PC-3 (cell line): ENCODE results near the gene IYD.

Experiments
- EZH2 ChIP-seq: fragments of 300-600 bp; sonication (generic); IDR thresholded peaks from one replicate; pipeline ENCODE4 v1.6.1; 2017; ENCODE audit warnings: antibody characterized with exemption, mild to moderate bottlenecking, low read length; ENCODE audit not compliant: unreplicated experiment
- EZH2phosphoT487 ChIP-seq: fragments of 300-600 bp; sonication (generic); IDR thresholded peaks from 2 replicates; pipeline ENCODE4 v1.6.1; 2018; ENCODE audit warnings: mild to moderate bottlenecking, antibody characterized with exemption, low read length, borderline replicate concordance
- TF ChIP-seq, protein P1 (sequence below): fragments of 300-600 bp; sonication (generic); conservative IDR thresholded peaks from 2 replicates; pipeline ENCODE4 v1.5.1; 2017; ENCODE audit warnings: antibody characterized with exemption, low read depth, mild to moderate bottlenecking, low read length

DNA sequence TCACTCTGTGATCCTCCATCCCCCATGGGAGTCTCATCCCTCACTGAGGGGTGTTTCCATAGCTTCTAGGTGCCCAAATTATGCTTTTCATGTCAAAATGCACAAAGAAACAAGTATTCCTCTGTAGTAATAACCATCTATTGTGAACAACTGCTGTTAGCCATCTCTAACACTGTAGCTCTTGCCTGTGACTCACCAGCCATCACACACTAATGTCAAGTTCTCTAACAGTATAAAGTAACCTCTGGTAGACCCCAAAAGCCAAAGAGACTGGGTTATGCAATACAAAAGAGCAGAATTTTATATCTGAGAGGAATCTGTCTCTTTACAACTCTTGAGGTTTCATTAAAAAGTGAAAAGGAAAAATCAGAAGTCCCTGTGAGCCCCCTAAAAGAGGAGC, 25.4 kb upstream of the IYD start:
- TF ChIP-seq, protein P1, sequence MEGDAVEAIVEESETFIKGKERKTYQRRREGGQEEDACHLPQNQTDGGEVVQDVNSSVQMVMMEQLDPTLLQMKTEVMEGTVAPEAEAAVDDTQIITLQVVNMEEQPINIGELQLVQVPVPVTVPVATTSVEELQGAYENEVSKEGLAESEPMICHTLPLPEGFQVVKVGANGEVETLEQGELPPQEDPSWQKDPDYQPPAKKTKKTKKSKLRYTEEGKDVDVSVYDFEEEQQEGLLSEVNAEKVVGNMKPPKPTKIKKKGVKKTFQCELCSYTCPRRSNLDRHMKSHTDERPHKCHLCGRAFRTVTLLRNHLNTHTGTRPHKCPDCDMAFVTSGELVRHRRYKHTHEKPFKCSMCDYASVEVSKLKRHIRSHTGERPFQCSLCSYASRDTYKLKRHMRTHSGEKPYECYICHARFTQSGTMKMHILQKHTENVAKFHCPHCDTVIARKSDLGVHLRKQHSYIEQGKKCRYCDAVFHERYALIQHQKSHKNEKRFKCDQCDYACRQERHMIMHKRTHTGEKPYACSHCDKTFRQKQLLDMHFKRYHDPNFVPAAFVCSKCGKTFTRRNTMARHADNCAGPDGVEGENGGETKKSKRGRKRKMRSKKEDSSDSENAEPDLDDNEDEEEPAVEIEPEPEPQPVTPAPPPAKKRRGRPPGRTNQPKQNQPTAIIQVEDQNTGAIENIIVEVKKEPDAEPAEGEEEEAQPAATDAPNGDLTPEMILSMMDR, result no peak
- no peak for TF ChIP-seq EZH2phosphoT487
- TF ChIP-seq EZH2, result no peak
